ENCODE data around the gene XIRP2. TPM values are rescaled to one million over a fixed set of nuclear protein-coding genes. Genes with fewer than 3 reads are reported as not detected.

The XIRP2 gene
- total and polyA plus RNA-seq, 2 of the 4 experiments (the other 2 are of a cell fraction), result 0.05 to 0.18 TPM

DNA sequence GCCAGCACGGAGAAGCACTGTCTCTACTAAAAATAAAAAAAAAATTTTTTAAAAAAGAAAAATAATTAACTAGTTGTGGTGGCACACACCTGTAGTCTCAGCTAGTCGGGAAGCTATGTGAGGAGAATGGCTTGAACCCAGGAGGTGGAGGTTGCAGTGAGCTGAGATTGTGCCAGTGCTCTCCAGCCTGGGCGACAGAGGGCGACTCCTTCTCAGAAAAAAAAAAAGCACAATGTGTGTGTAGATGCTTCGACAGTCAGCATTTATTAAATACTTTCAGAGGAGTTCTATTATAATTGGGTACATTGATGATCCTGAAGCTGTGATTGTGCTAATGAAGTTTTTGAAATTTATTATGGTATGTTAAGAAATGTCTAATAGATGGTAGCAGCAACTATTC lies 46.5 kb downstream of the XIRP2 start:
- WGBS, 2 experiments (ENCODE audit: extremely low coverage in 2 of 2, insufficient read length in 1 of 2), result no CpG with 5 or more reads among the region's 5 CpGs
- Histone ChIP-seq H3K9me3 (ENCODE audit: control insufficient read depth, insufficient read depth, low read length) (no peaks in the 10 kb centered on the region), H2BK5ac (ENCODE audit: low read depth, low read length, poor library complexity, severe bottlenecking) (no peak overlapping the region), H3K4ac (ENCODE audit: low read depth, low read length) (no peak overlapping the region), H3K4me3 (ENCODE audit: insufficient read depth, low read depth, low read length) (no peak overlapping the region), H3K9ac (ENCODE audit: low read depth, low read length) (no peak overlapping the region), H3K4me2 (ENCODE audit: low read depth, low read length) (no peak overlapping the region), H2BK20ac (ENCODE audit: low read depth, low read length) (no peak overlapping the region), H3K27me3 (ENCODE audit: control insufficient read depth, insufficient read depth, low read length) (no peaks in the 10 kb centered on the region), H2AK9ac (replicated peaks; ENCODE audit: low read depth, low read length, poor library complexity) (no peak overlapping the region), H3K4me1 (ENCODE audit: control insufficient read depth, insufficient read depth, low read length) (no peaks in the 10 kb centered on the region), H3K56ac (ENCODE audit: extremely low read depth, insufficient read depth, low read length) (no peak overlapping the region), H3K79me1 (ENCODE audit: low read depth in 1 of 2, low read length in 2 of 2) (no peaks in the 10 kb centered on the region), H3K23ac (ENCODE audit: low read depth, low read length) (no peak overlapping the region), H3K18ac (ENCODE audit: low read depth, low read length) (no peak overlapping the region), H2AK5ac (ENCODE audit: low read depth, low read length) (no peak overlapping the region), H3K9me1 (ENCODE audit: insufficient read depth, low read length) (no peaks in the 10 kb centered on the region), H3K14ac (replicated peaks; ENCODE audit: low read depth, low read length) (no peak overlapping the region), H2BK120ac (ENCODE audit: low read depth, low read length) (no peak overlapping the region), H4K20me1 (ENCODE audit: insufficient read depth, low read length) (no peaks in the 10 kb centered on the region), H3K36me3 (ENCODE audit: control insufficient read depth, insufficient read depth, low read length) (no peaks in the 10 kb centered on the region), H4K5ac (ENCODE audit: low read depth, low read length) (no peak overlapping the region), H4K91ac (ENCODE audit: insufficient read depth, low read depth, low read length) (no peak overlapping the region), H4K8ac (ENCODE audit: low read depth in 2 of 2, low read length in 2 of 2) (no peak overlapping the region), H2AFZ (replicated peaks; ENCODE audit: low read length, poor library complexity) (no peak overlapping the region), H3K27ac (ENCODE audit: insufficient read depth, low read length) (no peak overlapping the region), H2BK15ac (ENCODE audit: low read depth, low read length) (no peak overlapping the region)
- no TSS peak for BruUV-seq (replicated peaks)
- intact Hi-C loops (cut with micrococcal nuclease) (loop anchor here (5.0 kb wide), 1 partner anchor 578 kb away; no protein-coding TSS in a partner anchor), in situ Hi-C loops (cut with MboI; ENCODE audit: low sequenced_read_pairs) (no loop called here), dilution Hi-C loops (cut with HindIII; ENCODE audit: low sequenced_read_pairs, unreplicated experiment) (no loop called here)
- ChIA-PET POLR2A (ENCODE audit: unreplicated experiment) (no interaction called here), CTCF (no interaction called here)
- no peak for ATAC-seq (ENCODE audit: low read depth)
- TF ChIP-seq, protein P1, sequence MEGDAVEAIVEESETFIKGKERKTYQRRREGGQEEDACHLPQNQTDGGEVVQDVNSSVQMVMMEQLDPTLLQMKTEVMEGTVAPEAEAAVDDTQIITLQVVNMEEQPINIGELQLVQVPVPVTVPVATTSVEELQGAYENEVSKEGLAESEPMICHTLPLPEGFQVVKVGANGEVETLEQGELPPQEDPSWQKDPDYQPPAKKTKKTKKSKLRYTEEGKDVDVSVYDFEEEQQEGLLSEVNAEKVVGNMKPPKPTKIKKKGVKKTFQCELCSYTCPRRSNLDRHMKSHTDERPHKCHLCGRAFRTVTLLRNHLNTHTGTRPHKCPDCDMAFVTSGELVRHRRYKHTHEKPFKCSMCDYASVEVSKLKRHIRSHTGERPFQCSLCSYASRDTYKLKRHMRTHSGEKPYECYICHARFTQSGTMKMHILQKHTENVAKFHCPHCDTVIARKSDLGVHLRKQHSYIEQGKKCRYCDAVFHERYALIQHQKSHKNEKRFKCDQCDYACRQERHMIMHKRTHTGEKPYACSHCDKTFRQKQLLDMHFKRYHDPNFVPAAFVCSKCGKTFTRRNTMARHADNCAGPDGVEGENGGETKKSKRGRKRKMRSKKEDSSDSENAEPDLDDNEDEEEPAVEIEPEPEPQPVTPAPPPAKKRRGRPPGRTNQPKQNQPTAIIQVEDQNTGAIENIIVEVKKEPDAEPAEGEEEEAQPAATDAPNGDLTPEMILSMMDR (conservative IDR thresholded peaks at IDR 0.05; ENCODE audit: low read depth, low read length), result no peak
- TF ChIP-seq, protein P2, sequence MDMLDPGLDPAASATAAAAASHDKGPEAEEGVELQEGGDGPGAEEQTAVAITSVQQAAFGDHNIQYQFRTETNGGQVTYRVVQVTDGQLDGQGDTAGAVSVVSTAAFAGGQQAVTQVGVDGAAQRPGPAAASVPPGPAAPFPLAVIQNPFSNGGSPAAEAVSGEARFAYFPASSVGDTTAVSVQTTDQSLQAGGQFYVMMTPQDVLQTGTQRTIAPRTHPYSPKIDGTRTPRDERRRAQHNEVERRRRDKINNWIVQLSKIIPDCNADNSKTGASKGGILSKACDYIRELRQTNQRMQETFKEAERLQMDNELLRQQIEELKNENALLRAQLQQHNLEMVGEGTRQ (IDR thresholded peaks at IDR 0.05; ENCODE audit: low read depth, low read length), result no peak
- TF ChIP-seq CEBPB (IDR thresholded peaks at IDR 0.05; ENCODE audit: low read depth, low read length), result no peak
- TF ChIP-seq NFE2L2 (IDR thresholded peaks at IDR 0.05; ENCODE audit: low read depth, low read length), result no peak
- no peak for TF ChIP-seq MXI1 (IDR thresholded peaks at IDR 0.05; ENCODE audit: borderline replicate concordance, low read depth, low read length)
- TF ChIP-seq, protein P3, sequence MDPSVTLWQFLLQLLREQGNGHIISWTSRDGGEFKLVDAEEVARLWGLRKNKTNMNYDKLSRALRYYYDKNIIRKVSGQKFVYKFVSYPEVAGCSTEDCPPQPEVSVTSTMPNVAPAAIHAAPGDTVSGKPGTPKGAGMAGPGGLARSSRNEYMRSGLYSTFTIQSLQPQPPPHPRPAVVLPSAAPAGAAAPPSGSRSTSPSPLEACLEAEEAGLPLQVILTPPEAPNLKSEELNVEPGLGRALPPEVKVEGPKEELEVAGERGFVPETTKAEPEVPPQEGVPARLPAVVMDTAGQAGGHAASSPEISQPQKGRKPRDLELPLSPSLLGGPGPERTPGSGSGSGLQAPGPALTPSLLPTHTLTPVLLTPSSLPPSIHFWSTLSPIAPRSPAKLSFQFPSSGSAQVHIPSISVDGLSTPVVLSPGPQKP (IDR thresholded peaks at IDR 0.05; ENCODE audit: borderline replicate concordance, low read depth, low read length), result no peak
- no peak for DNase-seq
